GM20000 (cell line): ENCODE results near the gene HSPB7.
"Not testable (repeated sequence)": the region's sequence is repeated elsewhere in the genome, so short reads cannot be mapped to it uniquely, and the experiment has no call there.

Source experiments
- DNase-seq: peaks from one replicate; pipeline ENCODE4 v3.0.0; 2012; ENCODE audit warnings: low spot score
- TF ChIP-seq, protein P1 (sequence below): IDR thresholded peaks from 2 replicates; pipeline ENCODE4 v1.5.1; 2012; ENCODE audit warnings: mild to moderate bottlenecking, control low read depth; ENCODE audit errors: extremely low read depth, missing control alignments

Gene HSPB7

GRCh38 chr1:16063226-16063829 lies 45.5 kb upstream of the HSPB7 start:
- DNase-seq, result no peak
- TF ChIP-seq, protein P1, sequence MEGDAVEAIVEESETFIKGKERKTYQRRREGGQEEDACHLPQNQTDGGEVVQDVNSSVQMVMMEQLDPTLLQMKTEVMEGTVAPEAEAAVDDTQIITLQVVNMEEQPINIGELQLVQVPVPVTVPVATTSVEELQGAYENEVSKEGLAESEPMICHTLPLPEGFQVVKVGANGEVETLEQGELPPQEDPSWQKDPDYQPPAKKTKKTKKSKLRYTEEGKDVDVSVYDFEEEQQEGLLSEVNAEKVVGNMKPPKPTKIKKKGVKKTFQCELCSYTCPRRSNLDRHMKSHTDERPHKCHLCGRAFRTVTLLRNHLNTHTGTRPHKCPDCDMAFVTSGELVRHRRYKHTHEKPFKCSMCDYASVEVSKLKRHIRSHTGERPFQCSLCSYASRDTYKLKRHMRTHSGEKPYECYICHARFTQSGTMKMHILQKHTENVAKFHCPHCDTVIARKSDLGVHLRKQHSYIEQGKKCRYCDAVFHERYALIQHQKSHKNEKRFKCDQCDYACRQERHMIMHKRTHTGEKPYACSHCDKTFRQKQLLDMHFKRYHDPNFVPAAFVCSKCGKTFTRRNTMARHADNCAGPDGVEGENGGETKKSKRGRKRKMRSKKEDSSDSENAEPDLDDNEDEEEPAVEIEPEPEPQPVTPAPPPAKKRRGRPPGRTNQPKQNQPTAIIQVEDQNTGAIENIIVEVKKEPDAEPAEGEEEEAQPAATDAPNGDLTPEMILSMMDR, result no peak

DNA sequence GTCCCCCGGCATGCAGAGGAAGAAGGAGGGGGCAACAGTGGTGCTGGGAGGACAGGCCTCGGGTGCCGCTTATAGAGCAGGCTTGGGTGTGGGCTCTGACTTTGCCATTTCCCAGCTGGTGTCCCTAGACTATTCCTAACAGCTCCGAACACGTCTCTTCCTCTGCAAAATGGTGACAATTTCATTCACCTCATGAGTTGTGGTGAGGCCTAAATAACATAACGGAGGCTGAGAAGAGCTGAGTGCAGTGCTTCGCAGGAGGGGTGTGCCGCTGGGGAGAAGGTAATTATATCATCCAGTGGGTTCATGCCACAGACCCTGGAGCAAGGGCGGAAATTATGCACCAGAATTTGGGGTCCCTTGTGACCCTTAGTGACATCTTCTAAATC lies 44.8 kb upstream of the HSPB7 start:
- not testable (repeated sequence) for DNase-seq

- not testable (repeated sequence) for DNase-seq
These were observed 44.3 kb upstream of the HSPB7 start for GRCh38 chr1:16061989-16062686.

- TF ChIP-seq, protein P1, result no peak
- DNase-seq, result no peak
These were observed 43.4 kb upstream of the HSPB7 start for GRCh38 chr1:16061266-16061665.

- DNase-seq, result not testable (repeated sequence)
These were observed 40.7 kb upstream of the HSPB7 start for GRCh38 chr1:16058394-16059120.

GRCh38 chr1:16057314-16057915 lies 39.6 kb upstream of the HSPB7 start:
- DNase-seq, result not testable (repeated sequence)

DNA sequence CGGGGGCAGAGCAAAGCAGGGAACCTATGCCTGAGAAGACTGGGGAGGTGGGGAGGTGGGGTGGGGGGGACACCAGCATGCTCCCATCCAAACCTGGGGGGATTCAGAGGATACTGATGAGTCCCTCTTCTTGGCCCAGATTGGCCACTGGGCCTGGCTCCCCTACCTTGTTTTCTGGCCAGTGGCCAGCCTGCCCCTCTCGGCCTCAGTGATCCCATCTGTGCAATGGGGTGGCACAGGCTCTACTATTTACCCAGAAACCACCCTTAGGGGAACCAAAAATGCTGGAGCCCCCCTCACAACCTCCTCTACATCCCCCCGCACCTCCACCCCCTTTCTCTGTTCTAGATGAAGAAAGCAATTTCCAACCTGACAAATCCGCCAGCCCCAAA lies 38.7 kb upstream of the HSPB7 start:
- not testable (repeated sequence) for DNase-seq

- TF ChIP-seq, protein P1, result peak; percentile 93
- DNase-seq, result peak; percentile 94
These were observed 38.0 kb upstream of the HSPB7 start for GRCh38 chr1:16055613-16056520.

DNA sequence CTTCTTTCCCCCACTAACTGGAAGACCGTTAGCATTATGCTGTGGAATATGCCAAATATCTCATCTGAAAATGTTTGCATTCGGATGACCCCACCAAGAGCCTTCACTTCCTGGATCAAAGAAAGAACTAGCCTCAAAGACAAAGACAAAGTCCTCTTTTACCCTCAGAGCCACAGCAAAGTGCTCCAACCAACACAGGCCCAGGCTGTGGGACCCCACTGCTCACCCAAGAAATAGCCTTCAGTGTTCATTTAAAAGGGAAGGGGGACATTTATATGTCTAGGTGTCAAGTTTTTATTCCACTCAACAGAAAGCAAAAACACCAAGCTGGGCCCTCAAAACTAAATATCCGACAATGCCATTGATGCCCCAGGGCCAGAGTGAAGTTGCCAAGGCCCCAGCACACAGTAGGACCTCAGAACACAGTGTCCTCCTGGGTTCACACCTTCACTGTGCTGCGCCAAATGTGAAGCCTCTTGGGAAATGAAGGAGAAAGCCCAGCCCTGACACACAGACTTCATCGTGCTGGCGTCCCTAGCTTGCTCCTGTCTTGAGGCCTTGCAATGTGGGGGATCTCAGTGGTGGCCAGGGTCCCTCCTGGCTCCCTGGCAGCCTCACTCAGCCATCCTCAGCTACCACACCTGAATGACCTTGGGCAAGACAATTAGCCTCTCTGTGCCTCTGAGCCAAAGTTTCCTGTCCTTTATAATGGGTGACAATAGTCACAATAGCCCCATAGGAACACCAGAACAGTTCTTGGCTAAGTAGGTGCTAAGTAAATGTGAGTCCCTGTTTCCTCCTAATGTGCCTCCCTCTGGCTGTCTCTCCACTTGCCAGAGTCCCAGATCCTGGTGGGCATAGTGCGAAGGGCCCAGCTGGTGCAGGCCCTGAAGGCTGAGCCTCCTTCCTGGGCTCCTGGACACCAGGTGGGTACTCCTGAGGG lies 37.0 kb upstream of the HSPB7 start:
- TF ChIP-seq, protein P1, result no peak
- no peak for DNase-seq
